ENCODE results near the gene MYL12B.
A peak's percentile ranks its signal among the peaks of the same experiment; 100 is the strongest.
"Not testable (repeated sequence)": the region's sequence is repeated elsewhere in the genome, so short reads cannot be mapped to it uniquely, and the experiment has no call there.

Gene MYL12B

GRCh38 chr18:3313685-3314084 is 51.8 kb downstream of the MYL12B start:
- Histone ChIP-seq H3K4me2 (ENCODE audit: low read length) (no peak overlapping the region), H4K8ac (ENCODE audit: low read depth, low read length) (no peak overlapping the region), H3K4me1 (ENCODE audit: control insufficient read depth in 1 of 2, insufficient read depth in 2 of 2, low read length in 2 of 2) (peaks cover 0 to 2% of the 10 kb centered on the region in 2 experiments), H2AFZ (ENCODE audit: insufficient read depth, low read length, poor library complexity) (no peak overlapping the region), H3K4me3 (ENCODE audit: low read depth, low read length) (no peak overlapping the region), H3K27me3 (ENCODE audit: insufficient read depth, low read length) (no peaks in the 10 kb centered on the region), H3K79me1 (ENCODE audit: low read length) (peaks cover 2% of the 10 kb centered on the region), H2BK5ac (ENCODE audit: low read depth, low read length, poor library complexity) (no peak overlapping the region), H3K27ac (ENCODE audit: low read depth, low read length) (no peak overlapping the region), H3K79me2 (ENCODE audit: control insufficient read depth, insufficient read depth, low read length, poor library complexity) (no peaks in the 10 kb centered on the region), H3K14ac (ENCODE audit: low read length) (no peak overlapping the region), H3K36me3 (ENCODE audit: control insufficient read depth in 1 of 2, insufficient read depth in 2 of 2, low read length in 2 of 2) (peaks cover 0 to 2% of the 10 kb centered on the region in 2 experiments), H3K4ac (ENCODE audit: low read depth, low read length) (no peak overlapping the region), H2BK12ac (ENCODE audit: low read length) (no peak overlapping the region), H2AK5ac (ENCODE audit: low read length) (no peak overlapping the region), H2BK120ac (ENCODE audit: insufficient read depth, low read length, poor library complexity) (no peak overlapping the region), H3K18ac (ENCODE audit: low read length) (no peak overlapping the region), H3K9ac (ENCODE audit: low read length) (no peak overlapping the region), H3K23ac (ENCODE audit: low read length) (no peak overlapping the region), H4K12ac (ENCODE audit: low read depth, low read length) (no peak overlapping the region), H4K91ac (ENCODE audit: low read depth, low read length) (no peak overlapping the region), H3K9me3 (ENCODE audit: insufficient read depth, low read depth, low read length) (no peaks in the 10 kb centered on the region)
- DNase-seq: no peak
- no CpG with 5 or more reads among the region's 4 CpGs for WGBS (ENCODE audit: extremely low coverage, insufficient coverage, insufficient read length)

- not testable (repeated sequence) for H2BK5ac ChIP-seq (ENCODE audit: low read depth, low read length, poor library complexity); H3K79me2 ChIP-seq (ENCODE audit: control insufficient read depth, insufficient read depth, low read length, poor library complexity); H3K23ac ChIP-seq (ENCODE audit: low read length); H3K9ac ChIP-seq (ENCODE audit: low read length); H3K4me1 ChIP-seq (ENCODE audit: control insufficient read depth in 1 of 2, insufficient read depth in 2 of 2, low read length in 2 of 2); H3K4me2 ChIP-seq (ENCODE audit: low read length); H3K9me3 ChIP-seq (ENCODE audit: insufficient read depth, low read depth, low read length); H2AK5ac ChIP-seq (ENCODE audit: low read length); H3K27me3 ChIP-seq (ENCODE audit: insufficient read depth, low read length); H2AFZ ChIP-seq (ENCODE audit: insufficient read depth, low read length, poor library complexity); DNase-seq; H3K14ac ChIP-seq (ENCODE audit: low read length); H3K27ac ChIP-seq (ENCODE audit: low read depth, low read length); H3K79me1 ChIP-seq (ENCODE audit: low read length); H2BK12ac ChIP-seq (ENCODE audit: low read length); H2BK120ac ChIP-seq (ENCODE audit: insufficient read depth, low read length, poor library complexity); H3K18ac ChIP-seq (ENCODE audit: low read length); H3K4ac ChIP-seq (ENCODE audit: low read depth, low read length); H3K4me3 ChIP-seq (ENCODE audit: low read depth, low read length); H4K12ac ChIP-seq (ENCODE audit: low read depth, low read length); H4K91ac ChIP-seq (ENCODE audit: low read depth, low read length); H3K36me3 ChIP-seq (ENCODE audit: control insufficient read depth in 1 of 2, insufficient read depth in 2 of 2, low read length in 2 of 2); H4K8ac ChIP-seq (ENCODE audit: low read depth, low read length)
- no CpG with 5 or more reads among the region's 1 CpG for WGBS (ENCODE audit: extremely low coverage, insufficient coverage, insufficient read length)
These were observed 53.4 kb downstream of the MYL12B start for GRCh38 chr18:3315344-3315743.

- Histone ChIP-seq H4K12ac (ENCODE audit: low read depth, low read length) (no peak overlapping the region), H2AFZ (ENCODE audit: insufficient read depth, low read length, poor library complexity) (peak overlapping the region; percentile 54), H3K4ac (ENCODE audit: low read depth, low read length) (no peak overlapping the region), H3K4me3 (ENCODE audit: low read depth, low read length) (no peak overlapping the region), H3K4me2 (ENCODE audit: low read length) (no peak overlapping the region), H3K18ac (ENCODE audit: low read length) (no peak overlapping the region), H3K36me3 (ENCODE audit: control insufficient read depth in 1 of 2, insufficient read depth in 2 of 2, low read length in 2 of 2) (peaks cover 0 to 2% of the 10 kb centered on the region in 2 experiments), H2BK120ac (ENCODE audit: insufficient read depth, low read length, poor library complexity) (peak overlapping the region; percentile 72), H2BK12ac (ENCODE audit: low read length) (peak overlapping the region; percentile 92), H3K27me3 (ENCODE audit: insufficient read depth, low read length) (no peaks in the 10 kb centered on the region), H2AK5ac (ENCODE audit: low read length) (peak overlapping the region; percentile 93), H4K8ac (ENCODE audit: low read depth, low read length) (no peak overlapping the region), H4K91ac (ENCODE audit: low read depth, low read length) (no peak overlapping the region), H3K9ac (ENCODE audit: low read length) (no peak overlapping the region), H3K79me2 (ENCODE audit: control insufficient read depth, insufficient read depth, low read length, poor library complexity) (no peaks in the 10 kb centered on the region), H3K4me1 (ENCODE audit: control insufficient read depth in 1 of 2, insufficient read depth in 2 of 2, low read length in 2 of 2) (peaks cover 8 to 11% of the 10 kb centered on the region in 2 experiments), H3K9me3 (ENCODE audit: insufficient read depth, low read depth, low read length) (no peaks in the 10 kb centered on the region), H3K23ac (ENCODE audit: low read length) (no peak overlapping the region), H3K79me1 (ENCODE audit: low read length) (peaks cover 7% of the 10 kb centered on the region), H3K27ac (ENCODE audit: low read depth, low read length) (no peak overlapping the region), H3K14ac (ENCODE audit: low read length) (no peak overlapping the region), H2BK5ac (ENCODE audit: low read depth, low read length, poor library complexity) (no peak overlapping the region)
- no peak for DNase-seq
- no CpG with 5 or more reads among the region's 5 CpGs for WGBS (ENCODE audit: extremely low coverage, insufficient coverage, insufficient read length)
These were observed 57.5 kb downstream of the MYL12B start for GRCh38 chr18:3319399-3319798.

- Histone ChIP-seq H3K14ac (ENCODE audit: low read length) (no peak overlapping the region), H2AK5ac (ENCODE audit: low read length) (no peak overlapping the region), H3K4me3 (ENCODE audit: low read depth, low read length) (no peak overlapping the region)
These were observed 58.0 kb downstream of the MYL12B start for GRCh38 chr18:3319894-3320454.

More at GRCh38 chr18:3319894-3320454, 58.0 kb downstream of the MYL12B start:
- no peaks in the 10 kb centered on the region for H3K79me2 ChIP-seq (ENCODE audit: control insufficient read depth, insufficient read depth, low read length, poor library complexity)
- H2AFZ ChIP-seq (ENCODE audit: insufficient read depth, low read length, poor library complexity): no peak overlapping the region
- H2BK120ac ChIP-seq (ENCODE audit: insufficient read depth, low read length, poor library complexity): no peak overlapping the region
- H2BK5ac ChIP-seq (ENCODE audit: low read depth, low read length, poor library complexity): no peak overlapping the region
- no peak overlapping the region for H3K4ac ChIP-seq (ENCODE audit: low read depth, low read length)
- no peak overlapping the region for H4K12ac ChIP-seq (ENCODE audit: low read depth, low read length)
- no peak for DNase-seq
- peaks cover 0 to 2% of the 10 kb centered on the region in 2 experiments for H3K36me3 ChIP-seq (ENCODE audit: control insufficient read depth in 1 of 2, insufficient read depth in 2 of 2, low read length in 2 of 2)
- H3K18ac ChIP-seq (ENCODE audit: low read length): no peak overlapping the region
- H4K91ac ChIP-seq (ENCODE audit: low read depth, low read length): no peak overlapping the region
- H3K27me3 ChIP-seq (ENCODE audit: insufficient read depth, low read length): no peaks in the 10 kb centered on the region
- H3K4me2 ChIP-seq (ENCODE audit: low read length): no peak overlapping the region
- no peak overlapping the region for H2BK12ac ChIP-seq (ENCODE audit: low read length)
- H3K9me3 ChIP-seq (ENCODE audit: insufficient read depth, low read depth, low read length): no peaks in the 10 kb centered on the region
- H3K23ac ChIP-seq (ENCODE audit: low read length): no peak overlapping the region
- no CpG with 5 or more reads among the region's 2 CpGs for WGBS (ENCODE audit: extremely low coverage, insufficient coverage, insufficient read length)
- no peak overlapping the region for H4K8ac ChIP-seq (ENCODE audit: low read depth, low read length)
- H3K79me1 ChIP-seq (ENCODE audit: low read length): peaks cover 8% of the 10 kb centered on the region
- H3K9ac ChIP-seq (ENCODE audit: low read length): no peak overlapping the region
- H3K27ac ChIP-seq (ENCODE audit: low read depth, low read length): no peak overlapping the region
- H3K4me1 ChIP-seq (ENCODE audit: control insufficient read depth in 1 of 2, insufficient read depth in 2 of 2, low read length in 2 of 2): peaks cover 8 to 11% of the 10 kb centered on the region in 2 experiments
